SK-N-SH treated with all-trans-retinoic acid at 6 μM for 48 hours (cell line): ENCODE data around the gene SCN2B.

Experiments
- GLIS3 ChIP-seq: fragments of 250-450 bp; sonication (Bioruptor Pico); IDR thresholded peaks from 2 replicates; pipeline ENCODE4 v1.5.0; 2020; ENCODE audit warnings: mild to moderate bottlenecking, moderate library complexity
- TF ChIP-seq, protein P1 (sequence below): fragments of 250-450 bp; sonication (Bioruptor Pico); IDR thresholded peaks from 2 replicates; pipeline ENCODE4 v1.8.0; 2020; ENCODE audit warnings: mild to moderate bottlenecking, moderate library complexity, borderline replicate concordance

DNA sequence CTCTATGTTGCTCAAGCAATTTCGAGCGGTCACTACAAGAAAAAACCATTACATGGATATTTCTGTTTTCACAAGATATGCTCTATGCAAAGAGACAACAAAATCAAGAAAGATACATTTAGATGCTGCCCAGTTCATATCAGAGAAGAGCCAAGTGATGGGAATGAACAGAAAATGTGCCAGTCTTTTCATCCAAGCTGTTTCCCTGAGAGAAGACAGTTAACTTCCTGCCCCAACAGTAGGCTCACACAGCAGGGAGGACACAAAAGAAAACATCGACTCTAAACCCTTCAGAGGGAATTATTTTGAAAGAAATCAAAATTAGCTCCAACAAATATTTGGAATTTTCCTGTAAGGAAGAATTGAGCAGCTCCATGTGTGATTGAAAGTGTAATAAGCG is 36.8 kb upstream of the SCN2B start:
- TF ChIP-seq GLIS3 (CRISPR knock-in tag): no peak
- TF ChIP-seq, protein P1, sequence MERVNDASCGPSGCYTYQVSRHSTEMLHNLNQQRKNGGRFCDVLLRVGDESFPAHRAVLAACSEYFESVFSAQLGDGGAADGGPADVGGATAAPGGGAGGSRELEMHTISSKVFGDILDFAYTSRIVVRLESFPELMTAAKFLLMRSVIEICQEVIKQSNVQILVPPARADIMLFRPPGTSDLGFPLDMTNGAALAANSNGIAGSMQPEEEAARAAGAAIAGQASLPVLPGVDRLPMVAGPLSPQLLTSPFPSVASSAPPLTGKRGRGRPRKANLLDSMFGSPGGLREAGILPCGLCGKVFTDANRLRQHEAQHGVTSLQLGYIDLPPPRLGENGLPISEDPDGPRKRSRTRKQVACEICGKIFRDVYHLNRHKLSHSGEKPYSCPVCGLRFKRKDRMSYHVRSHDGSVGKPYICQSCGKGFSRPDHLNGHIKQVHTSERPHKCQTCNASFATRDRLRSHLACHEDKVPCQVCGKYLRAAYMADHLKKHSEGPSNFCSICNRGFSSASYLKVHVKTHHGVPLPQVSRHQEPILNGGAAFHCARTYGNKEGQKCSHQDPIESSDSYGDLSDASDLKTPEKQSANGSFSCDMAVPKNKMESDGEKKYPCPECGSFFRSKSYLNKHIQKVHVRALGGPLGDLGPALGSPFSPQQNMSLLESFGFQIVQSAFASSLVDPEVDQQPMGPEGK (CRISPR knock-in tag): no peak
